GM21825 (cell line): ENCODE data around the gene SLC6A20.

ENCODE experiments used
- ATAC-seq: cut with Tn5 transposase; IDR thresholded peaks from one replicate; pipeline ENCODE4 v1.9.1; 2021; ENCODE audit warnings: mild to moderate bottlenecking, moderate library complexity; ENCODE audit not compliant: unreplicated experiment

SLC6A20 gene

GRCh38 chr3:45795882-45796765 lies at the start of gene SLC6A20:
SLC6A20 (minus strand) TSS chr3:45796536; CDS start chr3:45796419, 117 bp downstream.
- no peak for ATAC-seq

- ATAC-seq: no peak
Observed at GRCh38 chr3:45844616-45845015, 48.3 kb upstream of the SLC6A20 start.

- no peak for ATAC-seq
Observed at GRCh38 chr3:45842851-45843625, 46.7 kb upstream of the SLC6A20 start.

DNA sequence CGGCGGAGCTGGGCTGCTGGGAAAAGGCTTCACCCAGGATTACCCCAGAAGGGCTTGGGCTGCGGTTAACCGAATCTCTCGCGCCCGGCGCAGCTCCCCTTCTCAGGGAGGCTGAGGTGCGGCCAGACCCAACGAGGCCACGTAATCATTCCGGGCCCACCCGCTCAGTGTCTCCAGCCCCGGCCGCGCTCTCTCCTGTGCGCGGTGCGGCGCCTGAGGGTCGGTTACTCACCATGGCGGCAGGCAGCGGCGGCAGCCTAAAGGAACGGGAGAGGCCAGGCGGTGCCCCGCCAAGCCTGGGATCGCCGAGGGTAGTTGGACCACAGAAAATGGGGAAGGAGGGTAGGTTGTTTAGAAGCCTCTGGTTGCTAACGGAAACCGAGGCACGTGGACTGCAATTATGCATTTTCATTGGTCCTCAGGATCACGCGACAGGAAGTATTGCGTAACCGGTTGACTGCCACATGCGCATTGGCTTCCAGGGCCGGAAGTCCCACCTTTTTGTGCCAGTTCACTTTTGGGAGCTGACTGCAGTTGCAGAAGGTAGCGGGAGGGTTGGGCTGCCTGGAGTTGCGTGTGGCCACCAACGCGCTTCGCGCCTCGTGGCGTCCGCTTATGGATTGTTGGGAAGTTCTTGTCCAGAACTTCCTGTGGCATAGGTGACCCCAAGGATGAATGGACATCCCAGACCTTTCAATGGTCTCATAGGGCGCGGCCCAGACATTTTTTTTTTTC lies 45.6 kb upstream of the SLC6A20 start, which contains the start of gene LZTFL1:
Gene LZTFL1 (minus strand): TSS at position 363 of the 735 bp plus-strand sequence. CDS start 128 bp downstream, at position 235.
- ATAC-seq: peak; percentile 81

- no peak for ATAC-seq
Observed at GRCh38 chr3:45841420-45841756, 45.1 kb upstream of the SLC6A20 start.

DNA sequence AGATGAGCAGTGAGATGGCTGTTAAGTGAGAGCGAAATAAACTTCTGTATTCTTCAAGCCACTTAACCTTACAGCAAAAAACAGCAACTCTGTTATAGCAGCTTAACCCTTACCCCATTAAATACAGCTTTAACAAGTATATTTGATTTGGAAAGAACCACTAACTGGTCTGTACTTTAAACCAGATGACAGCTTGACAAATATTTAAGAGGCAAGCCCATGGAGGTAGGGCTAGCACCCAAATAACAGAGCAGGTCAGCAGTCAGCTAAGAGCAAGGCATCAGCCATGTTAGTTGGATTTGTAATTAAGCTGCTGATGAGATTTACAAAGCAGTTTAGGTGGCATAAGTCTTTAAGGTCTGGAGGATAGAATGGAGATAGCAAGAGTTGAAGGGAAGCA lies 42.1 kb upstream of the SLC6A20 start:
- no peak for ATAC-seq

GRCh38 chr3:45832699-45833098 lies 36.4 kb upstream of the SLC6A20 start:
- no peak for ATAC-seq

DNA sequence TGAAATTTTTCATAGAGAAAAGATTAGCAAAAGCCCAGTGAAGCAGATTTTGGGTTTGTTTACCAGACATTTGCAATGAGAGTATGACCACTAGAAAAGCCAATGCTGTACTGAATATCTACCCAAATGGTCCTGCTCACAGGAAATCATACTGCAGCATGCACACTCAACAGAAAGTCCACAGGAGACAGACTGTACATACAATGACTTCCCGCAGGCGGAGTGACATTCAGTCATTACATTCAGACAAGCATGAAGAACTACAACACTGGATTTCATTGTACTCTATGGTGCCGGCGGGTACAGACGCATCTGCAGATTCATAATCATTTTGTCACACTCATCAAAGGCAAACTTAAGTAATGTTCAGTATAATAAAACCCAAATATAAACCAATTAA lies 33.8 kb upstream of the SLC6A20 start:
- no peak for ATAC-seq

DNA sequence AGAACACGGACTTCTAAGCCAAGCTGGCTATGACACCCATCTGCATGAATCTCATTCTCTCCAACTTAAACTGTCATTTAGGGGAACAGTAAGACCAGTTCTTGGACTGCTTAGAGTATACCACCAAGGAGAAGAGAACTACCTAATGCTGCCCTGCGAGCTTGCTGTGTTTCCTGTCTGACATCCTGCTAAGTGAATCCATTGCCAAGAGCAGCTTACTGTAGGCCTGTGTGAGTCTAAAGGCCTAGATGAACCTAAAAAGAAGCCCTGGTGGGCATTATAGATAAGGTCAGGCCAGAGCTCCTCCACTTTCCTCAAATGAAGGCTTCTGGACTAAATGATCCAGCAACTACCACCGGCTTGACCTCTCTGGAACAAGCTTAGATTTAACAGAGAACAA lies 30.6 kb upstream of the SLC6A20 start:
- ATAC-seq: no peak

DNA sequence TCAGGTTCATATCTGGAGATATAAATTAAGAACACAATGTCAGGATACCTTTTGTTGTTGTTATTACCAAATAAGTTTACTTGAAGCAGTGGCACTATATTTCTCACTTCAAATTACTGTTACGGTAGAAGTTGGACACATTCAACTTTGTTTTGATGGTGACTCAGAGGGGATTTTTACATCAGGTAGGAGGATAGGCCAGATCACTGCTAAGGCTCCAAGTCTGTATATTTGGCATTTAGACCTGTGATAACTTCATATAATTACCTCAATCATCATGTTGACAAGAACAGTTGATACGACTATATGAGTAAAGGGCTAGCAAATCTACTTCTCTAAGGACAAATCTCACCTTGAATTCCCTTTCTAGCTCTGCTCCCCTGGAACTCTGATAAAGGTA lies 30.0 kb upstream of the SLC6A20 start:
- no peak for ATAC-seq

GRCh38 chr3:45821127-45821526 lies 24.8 kb upstream of the SLC6A20 start:
- no peak for ATAC-seq

DNA sequence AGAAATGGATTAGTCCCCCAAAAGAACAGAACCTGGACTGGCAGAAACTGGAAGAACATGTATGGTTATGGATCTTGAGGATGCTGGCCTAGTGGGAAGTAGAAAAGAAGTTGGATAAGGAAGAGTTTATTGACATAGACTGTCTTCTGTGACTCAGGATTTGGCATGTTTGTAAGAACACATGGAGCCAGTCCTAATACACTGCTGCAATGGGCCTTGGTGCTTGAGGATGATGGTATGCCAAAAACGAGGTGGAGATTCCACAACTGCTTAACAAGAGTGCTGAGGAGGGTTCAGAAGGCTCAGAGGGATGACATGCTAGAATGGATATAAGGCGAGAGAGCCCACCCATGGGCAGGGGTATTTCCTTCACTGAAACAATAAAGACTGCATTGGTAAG lies 23.2 kb upstream of the SLC6A20 start:
- no peak for ATAC-seq

- no peak for ATAC-seq
Observed at GRCh38 chr3:45817831-45818522, 21.6 kb upstream of the SLC6A20 start.

DNA sequence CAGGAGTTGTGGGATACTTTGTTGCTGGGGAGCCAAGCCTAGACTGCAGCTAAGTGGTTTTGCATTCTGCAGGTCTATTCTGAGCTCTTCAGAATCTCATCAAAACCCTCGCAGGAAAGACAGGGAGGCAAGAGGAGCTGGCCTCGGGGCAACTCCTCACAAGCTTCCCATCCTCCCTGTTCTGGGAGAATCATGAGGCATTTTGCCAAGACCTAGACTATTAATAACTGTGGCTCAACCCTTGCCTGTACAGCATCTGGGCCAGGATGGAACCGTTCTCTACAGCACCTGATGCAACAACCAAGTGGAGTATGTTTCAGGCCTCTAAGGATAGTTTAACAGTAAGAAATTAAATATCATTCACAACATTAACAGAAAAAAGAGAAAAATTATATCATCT lies 20.2 kb upstream of the SLC6A20 start:
- no peak for ATAC-seq

DNA sequence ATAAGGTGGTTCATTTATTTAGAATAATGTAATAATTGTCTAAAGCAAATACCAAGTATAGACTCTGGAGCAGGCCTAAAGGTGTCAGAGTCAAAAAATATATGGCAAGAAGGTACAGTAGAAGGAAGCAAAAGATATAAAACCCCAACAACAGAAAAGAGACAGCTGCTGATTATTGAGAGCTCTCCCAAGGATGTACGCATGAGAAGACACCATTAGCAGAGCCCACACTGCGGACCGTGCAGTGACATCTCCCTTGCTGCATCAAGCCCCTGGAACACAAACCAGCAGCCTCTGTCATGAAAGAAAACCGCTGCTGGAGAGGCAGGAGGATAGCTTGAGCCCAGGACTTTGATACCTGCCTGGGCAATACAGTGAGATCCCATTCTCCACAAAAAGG lies 18.0 kb upstream of the SLC6A20 start:
- no peak for ATAC-seq

DNA sequence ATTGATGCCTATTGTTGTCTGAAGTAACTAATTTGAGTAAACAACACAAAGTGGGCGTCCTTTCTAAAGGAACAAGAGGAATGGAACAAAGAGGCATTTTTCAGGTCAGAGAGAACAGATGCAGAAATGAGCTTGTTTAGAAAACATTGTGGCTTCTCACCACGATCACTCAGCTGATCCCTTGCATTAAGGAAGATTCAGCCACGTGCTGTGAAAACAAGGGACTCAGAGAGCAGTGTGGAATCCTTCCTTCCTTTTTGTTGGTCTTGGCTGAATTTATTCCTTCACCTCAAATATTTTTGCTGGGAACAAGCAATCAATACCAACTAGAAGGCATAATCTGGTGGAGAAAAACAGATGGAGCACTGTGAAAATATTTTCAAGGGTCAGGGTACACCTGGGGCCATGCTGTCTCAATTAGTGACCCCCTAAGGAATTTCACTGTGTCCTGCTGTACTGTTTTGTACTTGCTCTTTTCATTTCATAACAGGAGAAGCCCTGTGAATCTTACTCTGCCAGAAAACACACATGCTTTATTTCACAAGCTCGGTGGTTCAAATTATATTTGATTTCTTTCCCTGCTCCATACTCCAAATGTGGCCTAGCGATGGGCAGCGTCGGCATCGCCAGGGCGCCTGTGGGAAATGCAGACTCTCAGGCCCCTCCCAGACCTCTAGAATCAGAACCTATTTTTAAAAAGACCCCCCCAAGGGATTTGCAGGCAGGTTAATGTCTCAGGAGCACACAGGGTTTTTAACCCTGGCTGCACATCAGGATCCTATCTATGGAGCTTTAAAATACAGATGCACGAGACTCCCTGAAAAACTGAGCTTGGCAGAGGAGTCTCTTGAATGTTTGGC lies 11.6 kb upstream of the SLC6A20 start:
- no peak for ATAC-seq

DNA sequence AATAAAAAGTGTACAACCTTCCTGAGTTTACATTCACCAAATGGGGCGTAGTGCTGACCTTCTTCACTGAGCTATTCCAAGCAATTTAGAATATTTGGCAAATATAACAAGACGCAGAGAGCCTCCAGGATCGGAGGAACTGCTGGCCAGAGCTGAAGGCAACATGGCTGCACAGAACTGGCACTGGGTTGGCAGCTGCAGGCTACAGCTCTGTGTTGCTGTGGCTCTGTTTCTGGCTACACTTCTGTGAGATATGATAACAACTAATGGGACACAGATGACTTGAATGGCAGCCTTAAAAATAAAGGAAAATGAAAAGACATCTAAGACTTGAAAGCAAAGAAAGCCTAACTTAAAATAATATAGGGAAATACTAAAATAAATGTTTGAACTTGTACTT lies 10.8 kb upstream of the SLC6A20 start:
- ATAC-seq: no peak

GRCh38 chr3:45806072-45806471 lies 9.7 kb upstream of the SLC6A20 start:
- ATAC-seq: no peak

GRCh38 chr3:45803252-45803935 lies 7.1 kb upstream of the SLC6A20 start:
- ATAC-seq: no peak
